Measurements from ENCODE around the gene LAMTOR5. TPM values are rescaled to one million over a fixed set of nuclear protein-coding genes. Genes with fewer than 3 reads are reported as not detected.
"Not testable (repeated sequence)": the region's sequence is repeated elsewhere in the genome, so short reads cannot be mapped to it uniquely, and the experiment has no call there.

LAMTOR5 gene
- total and polyA plus RNA-seq, 2 donors = 22.1 to 209 TPM

- no peaks in the 10 kb centered on the region for H3K36me3 ChIP-seq (ENCODE audit: insufficient read depth)
- no peak overlapping the region for H3K27ac ChIP-seq (ENCODE audit: low read depth)
- WGBS = 42% methylated on average over 4 of the region's 4 CpGs
- no peak overlapping the region for H3K4me3 ChIP-seq (ENCODE audit: low read depth, low read length)
- no peak for DNase-seq (ENCODE audit: extremely low spot score)
- no peaks in the 10 kb centered on the region for H3K4me1 ChIP-seq (ENCODE audit: insufficient read depth)
Observed at GRCh38 chr1:110438893-110439292, 31.4 kb upstream of the LAMTOR5 start.

GRCh38 chr1:110437645-110438299 lies 30.3 kb upstream of the LAMTOR5 start:
- not testable (repeated sequence) for DNase-seq (ENCODE audit: extremely low spot score)

GRCh38 chr1:110436635-110437034 lies 29.1 kb upstream of the LAMTOR5 start:
- DNase-seq (ENCODE audit: extremely low spot score) = peak; percentile 43

More at GRCh38 chr1:110437645-110438299, 30.3 kb upstream of the LAMTOR5 start:
- H3K27ac ChIP-seq (ENCODE audit: low read depth); H3K36me3 ChIP-seq (ENCODE audit: insufficient read depth); H3K4me1 ChIP-seq (ENCODE audit: insufficient read depth); H3K4me3 ChIP-seq (ENCODE audit: low read depth, low read length): not testable (repeated sequence)
- WGBS = 80% methylated on average over 9 of the region's 9 CpGs

GRCh38 chr1:110434946-110435345 lies 27.5 kb upstream of the LAMTOR5 start:
- DNase-seq (ENCODE audit: extremely low spot score) = no peak
- no peak overlapping the region for H3K4me3 ChIP-seq (ENCODE audit: low read depth, low read length)
- no peak overlapping the region for H3K27ac ChIP-seq (ENCODE audit: low read depth)
- H3K36me3 ChIP-seq (ENCODE audit: insufficient read depth) = no peaks in the 10 kb centered on the region
- WGBS = 66% methylated on average over 3 of the region's 3 CpGs
- H3K4me1 ChIP-seq (ENCODE audit: insufficient read depth) = no peaks in the 10 kb centered on the region

More at GRCh38 chr1:110436635-110437034, 29.1 kb upstream of the LAMTOR5 start:
- no peaks in the 10 kb centered on the region for H3K4me1 ChIP-seq (ENCODE audit: insufficient read depth)
- WGBS = 49% methylated on average over 7 of the region's 7 CpGs
- no peak overlapping the region for H3K27ac ChIP-seq (ENCODE audit: low read depth)
- H3K4me3 ChIP-seq (ENCODE audit: low read depth, low read length) = no peak overlapping the region
- no peaks in the 10 kb centered on the region for H3K36me3 ChIP-seq (ENCODE audit: insufficient read depth)

GRCh38 chr1:110433803-110434202 lies 26.3 kb upstream of the LAMTOR5 start:
- Histone ChIP-seq H3K27ac (ENCODE audit: low read depth) (no peak overlapping the region), H3K36me3 (ENCODE audit: insufficient read depth) (no peaks in the 10 kb centered on the region), H3K4me1 (ENCODE audit: insufficient read depth) (no peaks in the 10 kb centered on the region), H3K4me3 (ENCODE audit: low read depth, low read length) (no peak overlapping the region)
- no peak for DNase-seq (ENCODE audit: extremely low spot score)
- 38% methylated on average over 3 of the region's 3 CpGs for WGBS

- Histone ChIP-seq H3K4me3 (ENCODE audit: low read depth, low read length) (no peak overlapping the region), H3K36me3 (ENCODE audit: insufficient read depth) (no peaks in the 10 kb centered on the region), H3K27ac (ENCODE audit: low read depth) (no peak overlapping the region), H3K4me1 (ENCODE audit: insufficient read depth) (no peaks in the 10 kb centered on the region)
- WGBS = 85% methylated on average over 2 of the region's 2 CpGs
- no peak for DNase-seq (ENCODE audit: extremely low spot score)
Observed at GRCh38 chr1:110433213-110433612, 25.7 kb upstream of the LAMTOR5 start.

GRCh38 chr1:110430901-110431300 lies 23.4 kb upstream of the LAMTOR5 start:
- WGBS = 80% methylated on average over 4 of the region's 4 CpGs
- Histone ChIP-seq H3K27ac (ENCODE audit: low read depth) (no peak overlapping the region), H3K4me3 (ENCODE audit: low read depth, low read length) (no peak overlapping the region), H3K36me3 (ENCODE audit: insufficient read depth) (no peaks in the 10 kb centered on the region), H3K4me1 (ENCODE audit: insufficient read depth) (no peaks in the 10 kb centered on the region)
- no peak for DNase-seq (ENCODE audit: extremely low spot score)

- no peak for DNase-seq (ENCODE audit: extremely low spot score)
Observed at GRCh38 chr1:110430366-110430765, 22.9 kb upstream of the LAMTOR5 start.

GRCh38 chr1:110428946-110429345 lies 21.5 kb upstream of the LAMTOR5 start:
- no peaks in the 10 kb centered on the region for H3K4me1 ChIP-seq (ENCODE audit: insufficient read depth)
- whole genome bisulfite sequencing = 69% methylated on average over 4 of the region's 4 CpGs

More at GRCh38 chr1:110430366-110430765, 22.9 kb upstream of the LAMTOR5 start:
- H3K36me3 ChIP-seq (ENCODE audit: insufficient read depth) = no peaks in the 10 kb centered on the region
- H3K4me3 ChIP-seq (ENCODE audit: low read depth, low read length) = no peak overlapping the region
- H3K4me1 ChIP-seq (ENCODE audit: insufficient read depth) = no peaks in the 10 kb centered on the region
- H3K27ac ChIP-seq (ENCODE audit: low read depth) = no peak overlapping the region
- WGBS = 71% methylated on average over 6 of the region's 6 CpGs

GRCh38 chr1:110426854-110427253 lies 19.4 kb upstream of the LAMTOR5 start:
- H3K4me3 ChIP-seq (ENCODE audit: low read depth, low read length) = no peak overlapping the region
- H3K4me1 ChIP-seq (ENCODE audit: insufficient read depth) = no peaks in the 10 kb centered on the region
- H3K27ac ChIP-seq (ENCODE audit: low read depth) = no peak overlapping the region
- 46% methylated on average over 4 of the region's 4 CpGs for WGBS
- H3K36me3 ChIP-seq (ENCODE audit: insufficient read depth) = no peaks in the 10 kb centered on the region
- DNase-seq (ENCODE audit: extremely low spot score) = no peak

More at GRCh38 chr1:110428946-110429345, 21.5 kb upstream of the LAMTOR5 start:
- Histone ChIP-seq H3K36me3 (ENCODE audit: insufficient read depth) (no peaks in the 10 kb centered on the region), H3K4me3 (ENCODE audit: low read depth, low read length) (no peak overlapping the region), H3K27ac (ENCODE audit: low read depth) (no peak overlapping the region)
- DNase-seq (ENCODE audit: extremely low spot score) = no peak

GRCh38 chr1:110425612-110426152 lies 18.2 kb upstream of the LAMTOR5 start:
- Histone ChIP-seq H3K27ac (ENCODE audit: low read depth) (no peak overlapping the region), H3K36me3 (ENCODE audit: insufficient read depth) (no peaks in the 10 kb centered on the region), H3K4me1 (ENCODE audit: insufficient read depth) (no peaks in the 10 kb centered on the region), H3K4me3 (ENCODE audit: low read depth, low read length) (no peak overlapping the region)
- DNase-seq (ENCODE audit: extremely low spot score) = no peak
- WGBS = 57% methylated on average over 9 of the region's 9 CpGs

GRCh38 chr1:110424699-110425611 lies 17.5 kb upstream of the LAMTOR5 start:
- no peaks in the 10 kb centered on the region for H3K36me3 ChIP-seq (ENCODE audit: insufficient read depth)
- no peak overlapping the region for H3K4me3 ChIP-seq (ENCODE audit: low read depth, low read length)
- H3K27ac ChIP-seq (ENCODE audit: low read depth) = no peak overlapping the region
- WGBS = 56% methylated on average over 9 of the region's 9 CpGs
- DNase-seq (ENCODE audit: extremely low spot score) = no peak
- H3K4me1 ChIP-seq (ENCODE audit: insufficient read depth) = no peaks in the 10 kb centered on the region

GRCh38 chr1:110420874-110421793 lies 13.6 kb upstream of the LAMTOR5 start:
- H3K36me3 ChIP-seq (ENCODE audit: insufficient read depth) = no peaks in the 10 kb centered on the region
- WGBS = 55% methylated on average over 2 of the region's 2 CpGs

More at GRCh38 chr1:110420874-110421793, 13.6 kb upstream of the LAMTOR5 start:
- DNase-seq (ENCODE audit: extremely low spot score) = no peak
- no peak overlapping the region for H3K4me3 ChIP-seq (ENCODE audit: low read depth, low read length)
- H3K27ac ChIP-seq (ENCODE audit: low read depth) = no peak overlapping the region
- no peaks in the 10 kb centered on the region for H3K4me1 ChIP-seq (ENCODE audit: insufficient read depth)

Data from urinary bladder (tissue), 4 donors.